Mucosa of stomach (tissue), 1 donor: Measurements from ENCODE around the gene UVSSA.
"Not testable (repeated sequence)": the region's sequence is repeated elsewhere in the genome, so short reads cannot be mapped to it uniquely, and the experiment has no call there.

Source experiments
- H3K27me3 ChIP-seq: one replicate; pipeline ENCODE4 v1.7.0; 2013; ENCODE audit warnings: mild to moderate bottlenecking, low read length; ENCODE audit not compliant: control insufficient read depth, insufficient read depth
- H3K36me3 ChIP-seq: one replicate; pipeline ENCODE4 v1.7.0; 2013; ENCODE audit warnings: low read length; ENCODE audit not compliant: control insufficient read depth, insufficient read depth
- H3K4me1 ChIP-seq: one replicate; pipeline ENCODE4 v1.7.0; 2013; ENCODE audit warnings: mild to moderate bottlenecking, low read length; ENCODE audit not compliant: control insufficient read depth, insufficient read depth
- H3K4me3 ChIP-seq: one replicate; pipeline ENCODE4 v1.7.0; 2013; ENCODE audit warnings: low read length
- H3K9ac ChIP-seq: one replicate; pipeline ENCODE4 v1.7.0; 2013; ENCODE audit warnings: mild to moderate bottlenecking, low read length, moderate library complexity
- H3K9me3 ChIP-seq: one replicate; pipeline ENCODE4 v1.7.0; 2013; ENCODE audit warnings: mild to moderate bottlenecking, low read length, moderate library complexity; ENCODE audit not compliant: control insufficient read depth
- donor health status: Pancreatic carcinoma.

Gene UVSSA

GRCh38 chr4:1418494-1419285 is 71.7 kb downstream of the UVSSA start:
- H3K27me3 ChIP-seq = peaks cover 26% of the 10 kb centered on the region

GRCh38 chr4:1419708-1420107 is 72.7 kb downstream of the UVSSA start:
- no peaks in the 10 kb centered on the region for H3K36me3 ChIP-seq
- no peaks in the 10 kb centered on the region for H3K9me3 ChIP-seq
- H3K27me3 ChIP-seq = peaks cover 23% of the 10 kb centered on the region
- no peak overlapping the region for H3K9ac ChIP-seq
- H3K4me1 ChIP-seq = no peaks in the 10 kb centered on the region
- no peak overlapping the region for H3K4me3 ChIP-seq

More at GRCh38 chr4:1418494-1419285, 71.7 kb downstream of the UVSSA start:
- no peaks in the 10 kb centered on the region for H3K4me1 ChIP-seq
- no peaks in the 10 kb centered on the region for H3K9me3 ChIP-seq
- H3K36me3 ChIP-seq = no peaks in the 10 kb centered on the region
- H3K9ac ChIP-seq = no peak overlapping the region
- H3K4me3 ChIP-seq = no peak overlapping the region

GRCh38 chr4:1421657-1422056 is 74.6 kb downstream of the UVSSA start:
- no peak overlapping the region for H3K9ac ChIP-seq
- H3K4me1 ChIP-seq = no peaks in the 10 kb centered on the region
- H3K27me3 ChIP-seq = peaks cover 8% of the 10 kb centered on the region
- H3K36me3 ChIP-seq = no peaks in the 10 kb centered on the region
- no peaks in the 10 kb centered on the region for H3K9me3 ChIP-seq
- H3K4me3 ChIP-seq = no peak overlapping the region

- no peaks in the 10 kb centered on the region for H3K4me1 ChIP-seq
- no peaks in the 10 kb centered on the region for H3K27me3 ChIP-seq
- no peaks in the 10 kb centered on the region for H3K9me3 ChIP-seq
- H3K36me3 ChIP-seq = no peaks in the 10 kb centered on the region
- H3K9ac ChIP-seq = no peak overlapping the region
- H3K4me3 ChIP-seq = no peak overlapping the region
Observed at GRCh38 chr4:1427010-1427409, 80.0 kb downstream of the UVSSA start.

GRCh38 chr4:1443688-1444172 is 96.7 kb downstream of the UVSSA start:
- H3K9ac ChIP-seq, H3K9me3 ChIP-seq, H3K27me3 ChIP-seq, H3K4me1 ChIP-seq, H3K4me3 ChIP-seq, H3K36me3 ChIP-seq: not testable (repeated sequence)
